ENCODE data around the gene IPO11.

DNA sequence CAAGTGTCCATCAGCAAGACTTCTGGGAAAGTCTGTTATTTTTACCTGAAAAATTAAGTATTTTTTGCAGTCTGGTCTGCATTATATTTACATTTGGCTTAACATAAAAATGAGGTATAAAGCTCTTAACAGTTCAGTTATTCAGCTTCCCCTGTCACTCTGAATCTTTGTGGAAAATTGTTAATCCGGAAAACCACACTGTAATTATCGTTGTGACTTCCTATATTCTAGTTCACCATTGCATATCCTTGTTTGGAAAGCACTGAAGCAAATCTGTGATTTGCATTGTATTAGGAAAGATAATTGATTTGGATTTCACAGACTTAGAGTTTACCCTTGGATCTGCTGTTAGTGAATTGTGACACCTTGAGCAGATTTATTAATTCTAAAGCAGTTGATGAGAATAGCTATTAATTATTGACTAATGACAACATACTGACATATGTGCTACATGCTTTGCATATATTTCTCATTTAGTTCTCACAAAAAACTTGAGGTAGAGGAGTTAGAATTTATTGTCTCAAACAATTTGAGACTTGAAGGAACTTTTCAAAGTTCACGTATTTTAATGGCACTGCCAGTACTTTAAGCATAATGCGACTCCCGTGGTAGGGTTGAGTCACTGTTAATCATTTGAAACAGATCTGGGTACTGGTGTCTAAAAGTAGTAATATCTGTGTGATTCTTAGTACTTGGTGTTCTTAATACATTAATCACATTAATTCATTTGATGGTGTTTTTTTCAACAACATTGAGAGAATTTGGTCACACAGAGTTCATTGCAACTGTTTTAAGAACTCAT is 94.3 kb downstream of the IPO11 start:
- TF ChIP-seq, protein P1, sequence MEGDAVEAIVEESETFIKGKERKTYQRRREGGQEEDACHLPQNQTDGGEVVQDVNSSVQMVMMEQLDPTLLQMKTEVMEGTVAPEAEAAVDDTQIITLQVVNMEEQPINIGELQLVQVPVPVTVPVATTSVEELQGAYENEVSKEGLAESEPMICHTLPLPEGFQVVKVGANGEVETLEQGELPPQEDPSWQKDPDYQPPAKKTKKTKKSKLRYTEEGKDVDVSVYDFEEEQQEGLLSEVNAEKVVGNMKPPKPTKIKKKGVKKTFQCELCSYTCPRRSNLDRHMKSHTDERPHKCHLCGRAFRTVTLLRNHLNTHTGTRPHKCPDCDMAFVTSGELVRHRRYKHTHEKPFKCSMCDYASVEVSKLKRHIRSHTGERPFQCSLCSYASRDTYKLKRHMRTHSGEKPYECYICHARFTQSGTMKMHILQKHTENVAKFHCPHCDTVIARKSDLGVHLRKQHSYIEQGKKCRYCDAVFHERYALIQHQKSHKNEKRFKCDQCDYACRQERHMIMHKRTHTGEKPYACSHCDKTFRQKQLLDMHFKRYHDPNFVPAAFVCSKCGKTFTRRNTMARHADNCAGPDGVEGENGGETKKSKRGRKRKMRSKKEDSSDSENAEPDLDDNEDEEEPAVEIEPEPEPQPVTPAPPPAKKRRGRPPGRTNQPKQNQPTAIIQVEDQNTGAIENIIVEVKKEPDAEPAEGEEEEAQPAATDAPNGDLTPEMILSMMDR (conservative IDR thresholded peaks at IDR 0.05; ENCODE audit: low read depth, low read length), result no peak
- no peak for TF ChIP-seq EZH2 (IDR thresholded peaks at IDR 0.05; ENCODE audit: borderline replicate concordance, low read depth, low read length, poor library complexity, severe bottlenecking)

Data from A673 (cell line).